Right lobe of liver (tissue), 4 donors: ENCODE data around the gene ATXN1.

Experiments
- CTCF ChIP-seq, 4 donors: fragments of 200-600 bp in 3 of 4; fragments of 450-650 bp in 1 of 4; IDR thresholded peaks; one replicate each; pipeline versions ENCODE4 v1.5.1 to v1.8.0; 2016 to 2022; ENCODE audit warnings: antibody characterized with exemption in 4 of 4, mild to moderate bottlenecking in 2 of 4
- POLR2A ChIP-seq: fragments of 450-650 bp; IDR thresholded peaks from one replicate; pipeline ENCODE4 v1.6.1; 2017; ENCODE audit warnings: antibody characterized with exemption, mild to moderate bottlenecking
- donor health status: DM: no; HTN: no; CAD: no.
- donor health status: DM: no; HTN: no; CAD: no.
- donor health status: DM: no; HTN: yes; CAD: no.

GRCh38 chr6:16670183-16670582 lies 91.1 kb downstream of the ATXN1 start:
- TF ChIP-seq CTCF (IDR thresholded peaks at IDR 0.05) (no peak), POLR2A (no peak)
